GM12878 (cell line): Measurements from ENCODE around the gene CHRNA9. TPM values are rescaled to one million over a fixed set of nuclear protein-coding genes. Genes with fewer than 3 reads are reported as not detected.

Source experiments
- ATF7 ChIP-seq: fragments of 450-650 bp; IDR thresholded peaks from 2 replicates; pipeline ENCODE4 v1.6.1; 2016; ENCODE audit warnings: low read depth, mild to moderate bottlenecking
- BMI1 ChIP-seq: fragments of 450-650 bp; IDR thresholded peaks from 2 replicates; pipeline ENCODE4 v1.6.1; 2016; ENCODE audit warnings: mild to moderate bottlenecking, moderate library complexity, borderline replicate concordance
- CBFB ChIP-seq: IDR thresholded peaks from 2 replicates; pipeline ENCODE4 v1.6.1; 2016; ENCODE audit warnings: antibody characterized with exemption, low read depth
- CHD1 ChIP-seq: IDR thresholded peaks from 2 replicates; pipeline ENCODE4 v1.6.1; 2012; ENCODE audit warnings: low read depth, low read length, improper control_type of control experiment
- CHD2 ChIP-seq: IDR thresholded peaks from 2 replicates; pipeline ENCODE4 v1.6.1; 2011; ENCODE audit warnings: low read depth, low read length, improper control_type of control experiment, borderline replicate concordance
- DPF2 ChIP-seq: fragments of 450-650 bp; IDR thresholded peaks from 2 replicates; pipeline ENCODE4 v1.6.1; 2017; ENCODE audit warnings: mild to moderate bottlenecking
- EZH2 ChIP-seq: IDR thresholded peaks from 2 replicates; pipeline ENCODE4 v1.6.1; 2012; ENCODE audit warnings: low read depth, mild to moderate bottlenecking, control low read depth, inconsistent platforms, low read length, borderline replicate concordance; ENCODE audit not compliant: control insufficient read depth
- FOXK2 ChIP-seq: fragments of 450-650 bp; IDR thresholded peaks from 2 replicates; pipeline ENCODE4 v1.6.1; 2017; ENCODE audit warnings: mild to moderate bottlenecking, moderate library complexity
- JUND ChIP-seq: IDR thresholded peaks from 2 replicates; pipeline ENCODE4 v1.6.1; 2012; ENCODE audit warnings: low read depth, mild to moderate bottlenecking, low read length, improper control_type of control experiment, moderate library complexity
- NBN ChIP-seq: fragments of 450-650 bp; IDR thresholded peaks from 2 replicates; pipeline ENCODE4 v1.6.1; 2016
- NFYB ChIP-seq: IDR thresholded peaks from 2 replicates; pipeline ENCODE4 v1.6.1; 2011; ENCODE audit warnings: low read depth, mild to moderate bottlenecking, low read length, improper control_type of control experiment, moderate library complexity; ENCODE audit not compliant: insufficient read depth
- PAX5 ChIP-seq: IDR thresholded peaks from 2 replicates; pipeline ENCODE4 v1.6.1; 2011; ENCODE audit warnings: low read depth, low read length, borderline replicate concordance
- PML ChIP-seq: IDR thresholded peaks from 2 replicates; pipeline ENCODE4 v1.6.1; 2012; ENCODE audit warnings: low read length, inconsistent platforms
- POLR2AphosphoS5 ChIP-seq: IDR thresholded peaks from 2 replicates; pipeline ENCODE4 v1.6.1; 2011; ENCODE audit warnings: mild to moderate bottlenecking, low read length, inconsistent platforms
- POU2F2 ChIP-seq: IDR thresholded peaks from 3 replicates; pipeline ENCODE4 v1.6.1; 2011; ENCODE audit warnings: low read depth, mild to moderate bottlenecking, low read length, borderline replicate concordance
- SIX5 ChIP-seq: IDR thresholded peaks from 2 replicates; pipeline ENCODE4 v1.6.1; 2011; ENCODE audit warnings: mild to moderate bottlenecking, low read depth, low read length, moderate library complexity; ENCODE audit not compliant: severe bottlenecking
- SMAD1 ChIP-seq: fragments of 450-650 bp; IDR thresholded peaks from 2 replicates; pipeline ENCODE4 v1.6.1; 2018; ENCODE audit warnings: mild to moderate bottlenecking, low read depth; ENCODE audit not compliant: partially characterized antibody
- SMC3 ChIP-seq: IDR thresholded peaks from 2 replicates; pipeline ENCODE4 v1.6.1; 2011; ENCODE audit warnings: low read length, improper control_type of control experiment, borderline replicate concordance
- SUPT20H ChIP-seq: IDR thresholded peaks from 2 replicates; pipeline ENCODE4 v1.6.1; 2011; ENCODE audit warnings: low read depth, mild to moderate bottlenecking, low read length, moderate library complexity, borderline replicate concordance; ENCODE audit not compliant: control insufficient read depth
- TAF1 ChIP-seq: IDR thresholded peaks from 2 replicates; pipeline ENCODE4 v1.6.1; 2011; ENCODE audit warnings: mild to moderate bottlenecking, low read depth, low read length, borderline replicate concordance
- YY1 ChIP-seq: IDR thresholded peaks from 2 replicates; pipeline ENCODE4 v1.6.1; 2011; ENCODE audit warnings: low read depth, mild to moderate bottlenecking, low read length
- polyA plus RNA-seq, 11 experiments: library from polyadenylated mRNA; depleted of rRNA in 4 of 11; unstranded in 6 of 11; stranded (reverse) in 5 of 11; fragments of >200 nt; fragmentation: Nextera tagmentation in 4 of 11; fragmentation: Illumina TruSeq in 1 of 11; extraction: Ambion mirVana in 4 of 11; extraction: Trizol in 1 of 11; gene quantifications; 1 replicate in 1 of 11; 2 replicates in 10 of 11; pipeline versions ENCODE4 v1.2.1 to v1.2.3, GENCODE V29; 2011 to 2016; ENCODE audit warnings: inconsistent platforms in 2 of 11, missing spikeins in 2 of 11, low read depth in 1 of 11
- total RNA-seq, 4 experiments: library from RNA; depleted of rRNA in 3 of 4; stranded (reverse); fragments of >200 nt in 3 of 4; fragmentation: Illumina TruSeq in 1 of 4; extraction: Trizol in 1 of 4; gene quantifications; 2 replicates each; pipeline versions ENCODE4 v1.2.1 to v1.2.3, GENCODE V29; 2013 to 2021
- TF ChIP-seq, protein P1 (sequence below): fragments of 450-650 bp; IDR thresholded peaks from 2 replicates; pipeline ENCODE4 v1.6.1; 2017; ENCODE audit warnings: mild to moderate bottlenecking, low read depth, inconsistent platforms; ENCODE audit not compliant: poor library complexity, severe bottlenecking
- TF ChIP-seq, protein P2 (sequence below): fragments of 450-650 bp; conservative IDR thresholded peaks from 2 replicates; pipeline ENCODE4 v1.6.1; 2017; ENCODE audit warnings: mild to moderate bottlenecking, moderate library complexity
- TF ChIP-seq, protein P3 (sequence below): fragments of 450-650 bp; IDR thresholded peaks from 2 replicates; pipeline ENCODE4 v1.6.1; 2017; ENCODE audit warnings: low read depth, mild to moderate bottlenecking, moderate library complexity
- TF ChIP-seq, protein P4 (sequence below): fragments of 450-650 bp; IDR thresholded peaks from 2 replicates; pipeline ENCODE4 v1.6.1; 2016; ENCODE audit warnings: mild to moderate bottlenecking

Gene CHRNA9
- total and polyA plus RNA-seq, 10 of the 15 experiments (the other 5 are each of a cell fraction or from before 2014, with no cell fraction given) = 0.05 to 0.09 (median 0.08) TPM; not detected in 7

DNA sequence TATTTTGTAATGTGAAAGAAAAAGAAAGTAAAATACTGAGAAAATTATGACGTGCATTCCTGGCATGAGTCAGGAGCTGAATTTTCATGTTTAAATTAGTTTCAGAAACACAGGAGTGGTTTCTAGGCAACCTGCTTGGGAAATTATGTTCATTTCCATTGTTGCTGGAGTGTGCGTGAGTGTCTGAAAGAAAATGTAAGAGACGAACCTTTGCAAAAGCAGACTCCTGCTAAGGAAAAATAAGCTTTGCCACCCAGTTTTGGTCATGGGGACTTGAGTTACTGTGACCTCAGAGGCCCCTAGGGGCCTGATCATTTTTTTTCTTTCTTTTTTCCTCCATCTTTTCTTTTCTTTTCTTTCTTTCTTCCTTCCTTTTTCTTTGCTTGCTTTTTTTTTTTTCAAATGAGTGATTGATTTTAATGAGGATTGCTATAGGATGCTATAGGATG is 18.8 kb upstream of the CHRNA9 start (continued):
- TF ChIP-seq PAX5 (peak; percentile 53; the same call in 1 of the 2 replicates), FOXK2 (no peak), EZH2 (no peak), NFYB (no peak), POLR2AphosphoS5 (no peak), JUND (peak; percentile 59; the same call in 1 of the 2 replicates), CBFB (no peak), BMI1 (0 out of 2 replicates have a peak, but pooled peaks have one; percentile 25), POU2F2 (peak; percentile 72; the same call in 2 of the 3 replicates), PML (peak; percentile 75; the same call in 1 of the 2 replicates), YY1 (0 out of 2 replicates have a peak, but pooled peaks have one; percentile 33), SMAD1 (peak; percentile 90), NBN (peak; percentile 85; the same call in 1 of the 2 replicates), DPF2 (peak; percentile 37), TAF1 (0 out of 2 replicates have a peak, but pooled peaks have one; percentile 35), SIX5 (no peak), CHD2 (no peak), ATF7 (peak; percentile 93), CHD1 (no peak), SUPT20H (no peak), SMC3 (no peak)
- TF ChIP-seq, protein P1, sequence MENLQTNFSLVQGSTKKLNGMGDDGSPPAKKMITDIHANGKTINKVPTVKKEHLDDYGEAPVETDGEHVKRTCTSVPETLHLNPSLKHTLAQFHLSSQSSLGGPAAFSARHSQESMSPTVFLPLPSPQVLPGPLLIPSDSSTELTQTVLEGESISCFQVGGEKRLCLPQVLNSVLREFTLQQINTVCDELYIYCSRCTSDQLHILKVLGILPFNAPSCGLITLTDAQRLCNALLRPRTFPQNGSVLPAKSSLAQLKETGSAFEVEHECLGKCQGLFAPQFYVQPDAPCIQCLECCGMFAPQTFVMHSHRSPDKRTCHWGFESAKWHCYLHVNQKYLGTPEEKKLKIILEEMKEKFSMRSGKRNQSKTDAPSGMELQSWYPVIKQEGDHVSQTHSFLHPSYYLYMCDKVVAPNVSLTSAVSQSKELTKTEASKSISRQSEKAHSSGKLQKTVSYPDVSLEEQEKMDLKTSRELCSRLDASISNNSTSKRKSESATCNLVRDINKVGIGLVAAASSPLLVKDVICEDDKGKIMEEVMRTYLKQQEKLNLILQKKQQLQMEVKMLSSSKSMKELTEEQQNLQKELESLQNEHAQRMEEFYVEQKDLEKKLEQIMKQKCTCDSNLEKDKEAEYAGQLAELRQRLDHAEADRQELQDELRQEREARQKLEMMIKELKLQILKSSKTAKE = peak; percentile 52
- TF ChIP-seq, protein P2, sequence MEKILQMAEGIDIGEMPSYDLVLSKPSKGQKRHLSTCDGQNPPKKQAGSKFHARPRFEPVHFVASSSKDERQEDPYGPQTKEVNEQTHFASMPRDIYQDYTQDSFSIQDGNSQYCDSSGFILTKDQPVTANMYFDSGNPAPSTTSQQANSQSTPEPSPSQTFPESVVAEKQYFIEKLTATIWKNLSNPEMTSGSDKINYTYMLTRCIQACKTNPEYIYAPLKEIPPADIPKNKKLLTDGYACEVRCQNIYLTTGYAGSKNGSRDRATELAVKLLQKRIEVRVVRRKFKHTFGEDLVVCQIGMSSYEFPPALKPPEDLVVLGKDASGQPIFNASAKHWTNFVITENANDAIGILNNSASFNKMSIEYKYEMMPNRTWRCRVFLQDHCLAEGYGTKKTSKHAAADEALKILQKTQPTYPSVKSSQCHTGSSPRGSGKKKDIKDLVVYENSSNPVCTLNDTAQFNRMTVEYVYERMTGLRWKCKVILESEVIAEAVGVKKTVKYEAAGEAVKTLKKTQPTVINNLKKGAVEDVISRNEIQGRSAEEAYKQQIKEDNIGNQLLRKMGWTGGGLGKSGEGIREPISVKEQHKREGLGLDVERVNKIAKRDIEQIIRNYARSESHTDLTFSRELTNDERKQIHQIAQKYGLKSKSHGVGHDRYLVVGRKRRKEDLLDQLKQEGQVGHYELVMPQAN = no peak
- TF ChIP-seq, protein P3, sequence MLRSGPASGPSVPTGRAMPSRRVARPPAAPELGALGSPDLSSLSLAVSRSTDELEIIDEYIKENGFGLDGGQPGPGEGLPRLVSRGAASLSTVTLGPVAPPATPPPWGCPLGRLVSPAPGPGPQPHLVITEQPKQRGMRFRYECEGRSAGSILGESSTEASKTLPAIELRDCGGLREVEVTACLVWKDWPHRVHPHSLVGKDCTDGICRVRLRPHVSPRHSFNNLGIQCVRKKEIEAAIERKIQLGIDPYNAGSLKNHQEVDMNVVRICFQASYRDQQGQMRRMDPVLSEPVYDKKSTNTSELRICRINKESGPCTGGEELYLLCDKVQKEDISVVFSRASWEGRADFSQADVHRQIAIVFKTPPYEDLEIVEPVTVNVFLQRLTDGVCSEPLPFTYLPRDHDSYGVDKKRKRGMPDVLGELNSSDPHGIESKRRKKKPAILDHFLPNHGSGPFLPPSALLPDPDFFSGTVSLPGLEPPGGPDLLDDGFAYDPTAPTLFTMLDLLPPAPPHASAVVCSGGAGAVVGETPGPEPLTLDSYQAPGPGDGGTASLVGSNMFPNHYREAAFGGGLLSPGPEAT = peak; percentile 71; the same call in 1 of the 2 replicates
- TF ChIP-seq, protein P4, sequence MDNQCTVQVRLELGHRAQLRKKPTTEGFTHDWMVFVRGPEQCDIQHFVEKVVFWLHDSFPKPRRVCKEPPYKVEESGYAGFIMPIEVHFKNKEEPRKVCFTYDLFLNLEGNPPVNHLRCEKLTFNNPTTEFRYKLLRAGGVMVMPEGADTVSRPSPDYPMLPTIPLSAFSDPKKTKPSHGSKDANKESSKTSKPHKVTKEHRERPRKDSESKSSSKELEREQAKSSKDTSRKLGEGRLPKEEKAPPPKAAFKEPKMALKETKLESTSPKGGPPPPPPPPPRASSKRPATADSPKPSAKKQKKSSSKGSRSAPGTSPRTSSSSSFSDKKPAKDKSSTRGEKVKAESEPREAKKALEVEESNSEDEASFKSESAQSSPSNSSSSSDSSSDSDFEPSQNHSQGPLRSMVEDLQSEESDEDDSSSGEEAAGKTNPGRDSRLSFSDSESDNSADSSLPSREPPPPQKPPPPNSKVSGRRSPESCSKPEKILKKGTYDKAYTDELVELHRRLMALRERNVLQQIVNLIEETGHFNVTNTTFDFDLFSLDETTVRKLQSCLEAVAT = peak; percentile 78
